Smooth muscle cell (in vitro differentiated cells): Measurements from ENCODE around the gene DGKB. TPM values are rescaled to one million over a fixed set of nuclear protein-coding genes. Genes with fewer than 3 reads are reported as not detected.

Experiments
- DNase-seq: peaks from one replicate; lab custom pipeline; 2025; ENCODE audit not compliant: unreplicated experiment; lab: John Stamatoyannopoulos, UW
- H2AFZ ChIP-seq: fragments of 200-600 bp; sonication (generic); 2 replicates; pipeline ENCODE4 v1.6.0; 2016; ENCODE audit warnings: antibody characterized with exemption, low read depth, mild to moderate bottlenecking
- H3F3A ChIP-seq: fragments of 200-600 bp; sonication (generic); 2 replicates; pipeline ENCODE4 v1.6.0; 2017; ENCODE audit warnings: antibody characterized with exemption, low read depth
- H3K27ac ChIP-seq: fragments of 200-600 bp; sonication (generic); 2 replicates; pipeline ENCODE4 v1.5.1; 2016; ENCODE audit warnings: low read depth, mild to moderate bottlenecking
- H3K27me3 ChIP-seq: fragments of 200-600 bp; sonication (generic); 2 replicates; pipeline ENCODE4 v1.6.1; 2016; ENCODE audit warnings: low read depth, mild to moderate bottlenecking
- H3K36me3 ChIP-seq: fragments of 200-600 bp; sonication (generic); 2 replicates; pipeline ENCODE4 v1.5.1; 2016; ENCODE audit warnings: low read depth
- H3K4me1 ChIP-seq: fragments of 200-600 bp; sonication (generic); 2 replicates; pipeline ENCODE4 v1.5.1; 2016; ENCODE audit warnings: low read depth
- H3K4me2 ChIP-seq: fragments of 200-600 bp; sonication (generic); 2 replicates; pipeline ENCODE4 v1.6.0; 2016; ENCODE audit warnings: mild to moderate bottlenecking
- H3K4me3 ChIP-seq: fragments of 200-600 bp; sonication (generic); 2 replicates; pipeline ENCODE4 v1.5.1; 2016; ENCODE audit warnings: mild to moderate bottlenecking
- H3K79me2 ChIP-seq: fragments of 200-600 bp; sonication (generic); 2 replicates; pipeline ENCODE4 v1.6.0; 2016; ENCODE audit warnings: low read depth, mild to moderate bottlenecking
- H3K9ac ChIP-seq: fragments of 200-600 bp; sonication (generic); 2 replicates; pipeline ENCODE4 v1.6.0; 2016; ENCODE audit warnings: low read depth
- H3K9me3 ChIP-seq: fragments of 200-600 bp; sonication (generic); replicated peaks from 2 replicates; pipeline ENCODE4 v1.5.1; 2016; ENCODE audit warnings: low read depth
- H4K20me1 ChIP-seq: fragments of 200-600 bp; sonication (generic); 2 replicates; pipeline ENCODE4 v1.6.0; 2016; ENCODE audit warnings: low read depth
- WGBS: methylation state at CpG from one replicate; pipeline ENCODE4 v1.1.7; 2016; ENCODE audit warnings: low lambda C conversion rate; 5-methylcytosine and 5-hydroxymethylcytosine counted together
- polyA plus RNA-seq: library from polyadenylated mRNA; unstranded; fragments of >200 nt; fragmentation: Nextera tagmentation; extraction: Ambion mirVana; gene quantifications from 2 replicates; pipeline ENCODE4 v1.2.1, GENCODE V29; 2016
- total RNA-seq: library from RNA; depleted of rRNA; stranded (reverse); fragments of >200 nt; gene quantifications from 2 replicates; pipeline ENCODE4 v1.2.3, GENCODE V29; 2014
- TF ChIP-seq, protein P1 (sequence below): fragments of 200-600 bp; sonication (generic); IDR thresholded peaks from 2 replicates; pipeline ENCODE4 v1.5.1; 2017; ENCODE audit warnings: borderline replicate concordance, mild to moderate bottlenecking, antibody characterized with exemption; ENCODE audit not compliant: insufficient read depth, poor library complexity, severe bottlenecking

The DGKB gene
- total and polyA plus RNA-seq, 2 experiments from 2014 or later: not detected

DNA sequence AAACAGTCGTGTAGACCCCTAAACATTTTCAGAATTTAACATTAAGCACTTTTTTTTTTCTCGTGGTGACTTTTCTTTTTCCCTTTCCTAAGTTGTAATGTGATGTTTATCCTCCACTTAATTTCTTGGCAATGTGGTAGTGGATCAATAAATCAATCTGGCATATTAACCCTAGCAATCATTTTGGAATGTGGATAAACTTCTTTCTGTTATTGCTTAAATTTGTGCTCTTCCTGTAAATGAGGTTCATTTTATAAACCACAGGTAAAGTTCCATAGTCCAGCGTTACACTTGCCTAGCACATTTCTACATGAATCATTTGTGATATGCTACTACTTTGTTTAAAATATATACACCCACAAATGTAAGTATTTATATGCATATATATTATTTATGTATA lies 665.7 kb downstream of the DGKB start:
- Histone ChIP-seq H3K4me1 (peaks cover 21% of the 10 kb centered on the region), H3K4me3 (no peak overlapping the region), H3K36me3 (no peaks in the 10 kb centered on the region), H3K79me2 (no peaks in the 10 kb centered on the region), H3K9ac (no peak overlapping the region), H2AFZ (no peak overlapping the region), H3K27me3 (no peaks in the 10 kb centered on the region), H3K27ac (no peak overlapping the region), H4K20me1 (no peaks in the 10 kb centered on the region), H3F3A (no peaks in the 10 kb centered on the region), H3K9me3 (no peaks in the 10 kb centered on the region), H3K4me2 (no peak overlapping the region)
- TF ChIP-seq, protein P1, sequence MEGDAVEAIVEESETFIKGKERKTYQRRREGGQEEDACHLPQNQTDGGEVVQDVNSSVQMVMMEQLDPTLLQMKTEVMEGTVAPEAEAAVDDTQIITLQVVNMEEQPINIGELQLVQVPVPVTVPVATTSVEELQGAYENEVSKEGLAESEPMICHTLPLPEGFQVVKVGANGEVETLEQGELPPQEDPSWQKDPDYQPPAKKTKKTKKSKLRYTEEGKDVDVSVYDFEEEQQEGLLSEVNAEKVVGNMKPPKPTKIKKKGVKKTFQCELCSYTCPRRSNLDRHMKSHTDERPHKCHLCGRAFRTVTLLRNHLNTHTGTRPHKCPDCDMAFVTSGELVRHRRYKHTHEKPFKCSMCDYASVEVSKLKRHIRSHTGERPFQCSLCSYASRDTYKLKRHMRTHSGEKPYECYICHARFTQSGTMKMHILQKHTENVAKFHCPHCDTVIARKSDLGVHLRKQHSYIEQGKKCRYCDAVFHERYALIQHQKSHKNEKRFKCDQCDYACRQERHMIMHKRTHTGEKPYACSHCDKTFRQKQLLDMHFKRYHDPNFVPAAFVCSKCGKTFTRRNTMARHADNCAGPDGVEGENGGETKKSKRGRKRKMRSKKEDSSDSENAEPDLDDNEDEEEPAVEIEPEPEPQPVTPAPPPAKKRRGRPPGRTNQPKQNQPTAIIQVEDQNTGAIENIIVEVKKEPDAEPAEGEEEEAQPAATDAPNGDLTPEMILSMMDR: no peak
- 78% methylated on average over 3 of the region's 3 CpGs for WGBS
- DNase-seq: no peak

DNA sequence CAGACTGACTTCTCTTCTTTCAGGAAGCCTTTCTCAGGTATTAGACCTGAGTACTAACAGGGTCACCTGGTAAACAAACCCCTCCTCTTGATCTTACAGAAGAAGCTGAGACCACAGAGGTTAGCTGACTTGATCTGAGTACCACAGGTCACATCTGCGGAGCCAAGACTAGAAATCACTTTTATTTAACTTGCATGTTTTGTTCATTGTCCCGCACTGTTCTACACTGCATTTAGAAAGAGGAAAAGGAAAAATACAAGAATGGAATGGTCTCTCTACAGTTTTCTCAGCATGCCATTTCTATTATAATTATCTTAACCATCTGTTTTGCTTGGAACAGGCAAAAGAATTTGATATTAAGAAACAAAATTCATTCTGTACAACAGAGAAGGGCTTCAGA lies 667.5 kb downstream of the DGKB start:
- TF ChIP-seq, protein P1: no peak
- Histone ChIP-seq H3F3A (no peaks in the 10 kb centered on the region), H3K9me3 (no peaks in the 10 kb centered on the region), H4K20me1 (no peaks in the 10 kb centered on the region), H3K4me2 (no peak overlapping the region), H3K79me2 (no peaks in the 10 kb centered on the region), H3K27ac (no peak overlapping the region), H3K4me3 (no peak overlapping the region), H3K4me1 (peaks cover 21% of the 10 kb centered on the region), H3K36me3 (no peaks in the 10 kb centered on the region), H2AFZ (no peak overlapping the region), H3K9ac (no peak overlapping the region), H3K27me3 (no peaks in the 10 kb centered on the region)
- no peak for DNase-seq
- WGBS: 97% methylated on average over 2 of the region's 2 CpGs

DNA sequence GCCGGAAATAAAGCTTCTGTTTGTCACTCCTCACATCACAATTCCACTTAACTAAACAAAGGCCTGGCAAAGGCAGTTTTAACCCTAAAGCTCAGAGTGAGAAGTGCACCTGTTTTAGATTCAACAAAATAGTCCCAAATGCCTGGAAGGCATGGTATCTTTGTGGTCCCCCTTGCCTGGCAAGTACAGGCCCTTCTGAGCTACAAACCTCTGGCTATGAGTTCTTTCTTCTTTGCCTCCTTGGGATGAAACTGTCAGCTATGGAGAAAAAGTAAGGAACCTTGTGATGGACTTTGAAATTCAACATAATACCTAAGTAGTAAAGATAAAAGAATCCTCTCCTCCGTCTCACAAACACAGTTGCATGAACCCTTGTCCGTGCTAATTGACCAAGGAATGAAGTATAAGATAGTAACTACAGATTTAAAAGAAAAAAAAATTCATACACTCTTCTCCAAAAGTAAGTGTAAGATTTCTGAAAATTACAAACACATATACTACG lies 668.6 kb downstream of the DGKB start:
- Histone ChIP-seq H3K4me3 (no peak overlapping the region), H3K27me3 (no peaks in the 10 kb centered on the region), H3K27ac (peak overlapping the region; percentile 63), H4K20me1 (no peaks in the 10 kb centered on the region), H3K79me2 (no peaks in the 10 kb centered on the region), H3F3A (no peaks in the 10 kb centered on the region), H3K4me2 (peak overlapping the region; percentile 38), H3K36me3 (no peaks in the 10 kb centered on the region), H3K9ac (no peak overlapping the region), H3K4me1 (peaks cover 21% of the 10 kb centered on the region), H3K9me3 (no peaks in the 10 kb centered on the region), H2AFZ (no peak overlapping the region)
- 68% methylated on average over 4 of the region's 4 CpGs for WGBS
- DNase-seq: no peak
- TF ChIP-seq, protein P1: no peak
